Measurements from ENCODE around the gene GEMIN2. TPM values are rescaled to one million over a fixed set of nuclear protein-coding genes. Genes with fewer than 3 reads are reported as not detected.
A peak's percentile ranks its signal among the peaks of the same experiment; 100 is the strongest.
"Not testable (repeated sequence)": the region's sequence is repeated elsewhere in the genome, so short reads cannot be mapped to it uniquely, and the experiment has no call there.

Gene GEMIN2
- total RNA-seq, 6 experiments from 2014 or later, result 3.4 to 9.9 (median 6.0) TPM

DNA sequence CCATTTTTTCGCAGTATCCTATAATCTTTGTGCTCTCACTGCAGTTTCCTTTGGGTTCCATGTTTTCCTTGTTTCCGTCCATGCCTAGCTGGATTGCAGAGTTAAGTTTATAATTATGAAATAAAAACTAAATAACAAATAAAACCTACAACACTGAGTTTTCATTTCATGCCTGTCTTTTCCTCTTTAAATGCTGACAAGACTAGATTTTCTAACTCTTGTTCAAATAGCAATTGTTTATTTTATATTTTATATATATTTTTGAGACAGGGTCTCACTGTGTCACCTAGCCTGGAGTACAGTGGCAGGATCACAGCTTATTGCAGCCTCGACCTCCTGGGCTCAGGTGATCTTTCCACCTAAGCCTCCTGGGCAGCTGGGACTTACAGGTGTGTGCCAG, 5.3 kb upstream of the GEMIN2 start:
- DNase-seq, result no peak
- intact Hi-C loops (cut with DNase I), result no loop called here
- H3K27ac ChIP-seq, result no peak overlapping the region
- 82% methylated on average over 3 of the region's 3 CpGs for WGBS (ENCODE audit: insufficient coverage, low coverage, low lambda C conversion rate, missing lambda C conversion rate)
- H3K4me3 ChIP-seq, result no peak overlapping the region
- H3K4me1 ChIP-seq, result peaks cover 0 to 10% (median 3%) of the 10 kb centered on the region in 4 donors
- H3K36me3 ChIP-seq, result no peaks in the 10 kb centered on the region
- H3K9me3 ChIP-seq, result no peaks in the 10 kb centered on the region
- TF ChIP-seq, protein P1, sequence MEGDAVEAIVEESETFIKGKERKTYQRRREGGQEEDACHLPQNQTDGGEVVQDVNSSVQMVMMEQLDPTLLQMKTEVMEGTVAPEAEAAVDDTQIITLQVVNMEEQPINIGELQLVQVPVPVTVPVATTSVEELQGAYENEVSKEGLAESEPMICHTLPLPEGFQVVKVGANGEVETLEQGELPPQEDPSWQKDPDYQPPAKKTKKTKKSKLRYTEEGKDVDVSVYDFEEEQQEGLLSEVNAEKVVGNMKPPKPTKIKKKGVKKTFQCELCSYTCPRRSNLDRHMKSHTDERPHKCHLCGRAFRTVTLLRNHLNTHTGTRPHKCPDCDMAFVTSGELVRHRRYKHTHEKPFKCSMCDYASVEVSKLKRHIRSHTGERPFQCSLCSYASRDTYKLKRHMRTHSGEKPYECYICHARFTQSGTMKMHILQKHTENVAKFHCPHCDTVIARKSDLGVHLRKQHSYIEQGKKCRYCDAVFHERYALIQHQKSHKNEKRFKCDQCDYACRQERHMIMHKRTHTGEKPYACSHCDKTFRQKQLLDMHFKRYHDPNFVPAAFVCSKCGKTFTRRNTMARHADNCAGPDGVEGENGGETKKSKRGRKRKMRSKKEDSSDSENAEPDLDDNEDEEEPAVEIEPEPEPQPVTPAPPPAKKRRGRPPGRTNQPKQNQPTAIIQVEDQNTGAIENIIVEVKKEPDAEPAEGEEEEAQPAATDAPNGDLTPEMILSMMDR (IDR thresholded peaks at IDR 0.05), result no peak
- no peak for TF ChIP-seq POLR2A (IDR thresholded peaks at IDR 0.05)
- no peaks in the 10 kb centered on the region for H3K27me3 ChIP-seq
- no peak for ATAC-seq

DNA sequence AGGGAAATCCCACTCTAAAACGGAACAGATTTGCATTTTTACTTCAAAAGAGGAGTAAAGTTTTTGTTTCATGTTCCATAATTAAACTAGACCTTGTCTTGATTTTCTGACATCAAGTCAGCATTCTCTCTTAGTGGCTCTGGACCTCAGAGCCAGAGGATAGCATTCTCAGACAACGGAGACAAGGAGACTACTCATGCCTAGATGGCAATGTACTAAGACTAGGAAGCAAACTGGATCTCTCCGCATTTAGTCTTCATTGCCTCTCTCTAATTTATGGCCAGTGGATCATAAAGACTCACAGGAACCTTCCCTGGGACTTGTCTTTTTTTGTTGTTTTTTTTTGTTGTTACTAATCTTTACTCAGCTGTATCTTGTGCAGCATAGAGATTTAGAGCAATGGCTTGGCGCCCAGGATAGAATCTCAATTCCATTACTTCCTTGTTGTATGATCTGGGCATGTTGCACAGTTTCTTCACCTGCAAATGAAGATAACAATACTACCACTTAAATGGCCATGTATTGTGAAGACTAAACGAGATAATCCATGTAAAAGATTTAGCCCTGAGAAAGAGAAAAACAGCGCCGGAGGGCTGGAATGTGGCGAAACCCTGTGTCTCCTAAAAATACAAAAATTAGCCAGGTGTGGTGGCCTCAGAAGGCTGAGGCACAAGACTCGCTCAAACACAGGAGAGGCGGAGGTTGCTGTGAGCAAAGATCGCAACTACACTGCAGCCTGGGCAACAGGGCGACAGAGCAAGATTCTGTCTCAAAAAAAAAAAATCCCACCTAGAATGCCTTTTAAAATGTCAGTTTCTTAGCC, 4.0 kb upstream of the GEMIN2 start:
- WGBS (ENCODE audit: insufficient coverage, low coverage, low lambda C conversion rate, missing lambda C conversion rate), result 81% methylated on average over 12 of the region's 12 CpGs
- intact Hi-C loops (cut with DNase I), result no loop called here
- ATAC-seq (no peak), DNase-seq (no peak)
- H3K4me3 ChIP-seq, result no peak overlapping the region
- no peaks in the 10 kb centered on the region for H3K9me3 ChIP-seq
- peaks cover 0 to 9% (median 2%) of the 10 kb centered on the region in 4 donors for H3K4me1 ChIP-seq
- TF ChIP-seq POLR2A (IDR thresholded peaks at IDR 0.05), result no peak
- TF ChIP-seq, protein P1 (IDR thresholded peaks at IDR 0.05), result no peak
- no peak overlapping the region for H3K27ac ChIP-seq
- no peaks in the 10 kb centered on the region for H3K36me3 ChIP-seq
- no peaks in the 10 kb centered on the region for H3K27me3 ChIP-seq

DNA sequence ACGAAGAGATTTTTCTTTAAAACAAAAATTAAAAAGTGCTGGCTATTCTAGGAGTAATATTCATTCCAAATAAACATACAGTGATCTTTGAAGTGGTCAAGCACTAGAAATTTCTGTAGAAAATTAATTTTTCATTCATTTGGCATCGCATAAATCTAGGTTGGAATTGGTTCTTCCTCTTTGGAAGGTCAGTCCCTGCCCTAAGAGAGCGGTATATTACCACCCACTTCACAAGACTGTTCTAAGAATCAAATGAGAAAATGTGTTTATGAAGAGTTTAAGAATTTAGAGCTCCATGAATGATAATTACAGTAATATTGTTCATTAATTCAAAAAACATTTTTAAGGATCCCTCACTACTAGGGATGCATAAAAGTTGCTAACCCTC, 444 bp upstream of the GEMIN2 start:
- intact Hi-C loops (cut with DNase I), result no loop called here
- WGBS (ENCODE audit: insufficient coverage, low coverage, low lambda C conversion rate, missing lambda C conversion rate), result 65% methylated on average over 3 of the region's 3 CpGs
- no peak for DNase-seq

DNA sequence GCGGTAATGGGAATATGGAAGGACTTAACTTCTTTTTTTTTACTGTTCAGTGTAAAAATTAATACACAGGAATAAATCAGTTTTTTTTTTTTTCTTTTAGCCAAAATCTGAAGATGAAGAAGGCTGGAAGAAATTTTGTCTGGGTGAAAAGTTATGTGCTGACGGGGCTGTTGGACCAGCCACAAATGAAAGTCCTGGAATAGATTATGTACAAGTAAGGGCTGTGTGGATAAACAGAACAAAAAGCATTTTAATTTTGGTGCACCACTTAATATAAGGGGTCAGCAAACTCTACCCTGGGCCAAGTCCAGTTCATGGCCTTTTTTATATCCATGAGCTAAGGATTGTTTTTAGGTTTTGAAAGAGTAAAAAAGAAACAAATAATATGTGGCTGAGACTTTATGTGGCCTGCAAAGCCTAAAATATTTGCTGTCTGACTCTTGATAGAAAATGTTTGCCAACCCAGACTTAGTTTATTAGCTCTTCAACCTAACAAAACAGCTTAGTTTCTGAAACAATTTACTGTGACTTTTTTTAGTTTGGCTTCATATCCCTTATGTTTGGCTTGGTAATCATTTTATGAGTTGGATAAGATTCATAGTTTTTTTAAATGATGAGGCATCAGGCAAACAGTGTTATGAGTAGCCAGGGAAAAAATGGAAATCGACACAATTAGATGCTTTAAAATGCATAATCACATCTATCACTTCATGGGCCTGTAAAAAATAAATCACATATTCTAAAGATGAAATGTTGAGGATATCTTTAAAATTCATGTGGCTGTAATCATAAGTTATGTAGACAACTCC, 8.4 kb downstream of the GEMIN2 start:
- H3K27ac ChIP-seq, result no peak overlapping the region
- H3K9me3 ChIP-seq, result no peaks in the 10 kb centered on the region
- no peaks in the 10 kb centered on the region for H3K4me1 ChIP-seq
- no peaks in the 10 kb centered on the region for H3K27me3 ChIP-seq
- no peak for ATAC-seq
- DNase-seq, result no peak
- WGBS (ENCODE audit: insufficient coverage, low coverage, low lambda C conversion rate, missing lambda C conversion rate), result 93% methylated on average over 3 of the region's 3 CpGs
- intact Hi-C loops (cut with DNase I), result no loop called here
- H3K4me3 ChIP-seq, result no peak overlapping the region
- H3K36me3 ChIP-seq, result peaks cover 0 to 20% (median 7%) of the 10 kb centered on the region in 4 donors
- TF ChIP-seq, protein P1 (IDR thresholded peaks at IDR 0.05), result no peak
- no peak for TF ChIP-seq POLR2A (IDR thresholded peaks at IDR 0.05)

More for the DNA sequence above, 444 bp upstream of the GEMIN2 start:
- Histone ChIP-seq H3K4me3 (peak overlapping the region; percentile 71 to 77 (median 74)), H3K9me3 (no peaks in the 10 kb centered on the region), H3K4me1 (peaks cover 0 to 11% (median 3%) of the 10 kb centered on the region in 4 donors), H3K27ac (peak overlapping the region in 2 of 3 donors; percentile 19 to 66), H3K27me3 (no peaks in the 10 kb centered on the region), H3K36me3 (peaks cover 0 to 5% (median 0%) of the 10 kb centered on the region in 4 donors)
- ATAC-seq, result no peak
- no peak for TF ChIP-seq POLR2A (IDR thresholded peaks at IDR 0.05)
- TF ChIP-seq, protein P1 (IDR thresholded peaks at IDR 0.05), result no peak

DNA sequence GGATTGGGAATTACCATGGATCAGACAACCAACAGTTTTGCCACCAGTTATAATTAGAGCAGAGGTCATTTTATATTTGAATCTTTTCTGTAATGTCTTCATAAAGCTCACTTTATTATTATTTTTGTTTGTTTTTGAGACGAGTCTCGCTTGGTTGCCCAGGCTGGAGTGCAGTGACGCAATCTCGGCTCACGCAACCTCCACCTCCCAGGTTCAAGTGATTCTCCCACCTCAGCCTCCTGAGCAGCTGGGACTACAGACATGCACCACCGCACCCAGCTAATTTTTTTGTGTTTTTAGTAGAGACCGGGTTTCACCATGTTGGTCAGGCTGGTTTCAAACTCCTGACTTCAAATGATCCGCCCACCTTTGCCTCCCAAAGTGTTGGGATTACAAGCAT, 23.7 kb downstream of the GEMIN2 start:
- WGBS (ENCODE audit: insufficient coverage, low coverage, low lambda C conversion rate, missing lambda C conversion rate), result 89% methylated on average over 8 of the region's 8 CpGs
- H3K27ac ChIP-seq; H3K4me3 ChIP-seq; intact Hi-C loops (cut with DNase I); H3K9me3 ChIP-seq; DNase-seq; ATAC-seq; H3K27me3 ChIP-seq; H3K4me1 ChIP-seq: not testable (repeated sequence)
- peaks cover 0 to 40% (median 5%) of the 10 kb centered on the region in 4 donors for H3K36me3 ChIP-seq
